GM18858 (cell line): Measurements from ENCODE around the gene PEDS1.
"Not testable (repeated sequence)": the region's sequence is repeated elsewhere in the genome, so short reads cannot be mapped to it uniquely, and the experiment has no call there.

Experiments
- ATAC-seq: cut with Tn5 transposase; IDR thresholded peaks from one replicate; pipeline ENCODE4 v1.9.1; 2021; ENCODE audit not compliant: unreplicated experiment

Gene PEDS1

DNA sequence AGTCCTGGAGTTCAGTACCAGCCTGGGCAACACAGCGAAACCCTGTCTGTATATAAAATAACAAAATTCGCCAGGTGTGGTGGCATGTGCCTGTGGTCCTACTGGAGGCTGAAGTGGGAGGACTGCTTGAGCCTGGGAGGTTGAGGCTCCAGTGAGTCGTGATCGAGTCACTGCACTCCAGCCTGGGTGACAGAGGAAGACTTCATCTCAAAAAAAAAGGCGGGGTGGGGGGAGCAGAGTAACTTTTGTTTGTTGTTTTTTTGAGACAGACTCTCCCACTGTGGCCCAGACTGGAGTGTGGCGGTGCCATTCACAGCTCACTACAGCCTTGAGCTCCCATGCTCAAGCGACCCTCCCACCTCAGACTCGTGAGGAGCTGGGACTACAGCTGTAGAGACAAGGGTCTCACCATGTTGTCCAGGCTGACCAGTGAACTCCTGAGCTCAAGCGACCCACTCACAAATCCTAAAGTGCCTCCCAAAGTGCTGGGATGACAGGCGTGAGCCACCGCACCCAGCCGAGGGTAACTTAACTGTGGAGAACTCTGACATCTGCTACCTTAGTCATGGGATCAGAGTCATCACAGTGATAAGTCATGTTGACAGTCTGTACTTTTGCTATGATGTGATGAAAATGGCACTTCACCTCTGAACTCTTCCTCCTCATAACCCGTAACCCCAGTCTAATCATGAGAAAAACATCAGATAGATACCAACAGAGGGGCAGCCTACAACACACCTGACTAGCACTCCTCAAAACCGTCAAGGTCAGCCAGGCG is 16.5 kb downstream of the PEDS1 start:
- no peak for ATAC-seq

DNA sequence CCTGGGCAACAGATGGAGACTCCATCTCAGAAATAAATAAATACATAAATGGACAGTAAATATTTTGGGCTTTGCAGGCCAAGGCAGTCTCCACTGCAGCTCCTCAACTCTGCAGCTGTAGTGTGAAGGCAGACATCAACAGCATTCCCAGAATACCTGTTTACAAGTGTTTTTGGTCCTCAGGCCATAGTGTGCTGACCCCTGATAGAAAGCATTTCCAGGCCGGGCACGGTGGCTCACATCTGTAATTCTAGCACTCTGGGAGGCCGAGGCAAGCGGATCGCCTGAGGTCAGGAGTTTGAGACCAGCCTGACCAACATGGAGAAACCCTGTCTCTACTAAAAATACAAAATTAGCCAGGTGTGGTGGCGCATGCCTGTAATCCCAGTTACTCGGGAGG is 18.4 kb downstream of the PEDS1 start:
- not testable (repeated sequence) for ATAC-seq

DNA sequence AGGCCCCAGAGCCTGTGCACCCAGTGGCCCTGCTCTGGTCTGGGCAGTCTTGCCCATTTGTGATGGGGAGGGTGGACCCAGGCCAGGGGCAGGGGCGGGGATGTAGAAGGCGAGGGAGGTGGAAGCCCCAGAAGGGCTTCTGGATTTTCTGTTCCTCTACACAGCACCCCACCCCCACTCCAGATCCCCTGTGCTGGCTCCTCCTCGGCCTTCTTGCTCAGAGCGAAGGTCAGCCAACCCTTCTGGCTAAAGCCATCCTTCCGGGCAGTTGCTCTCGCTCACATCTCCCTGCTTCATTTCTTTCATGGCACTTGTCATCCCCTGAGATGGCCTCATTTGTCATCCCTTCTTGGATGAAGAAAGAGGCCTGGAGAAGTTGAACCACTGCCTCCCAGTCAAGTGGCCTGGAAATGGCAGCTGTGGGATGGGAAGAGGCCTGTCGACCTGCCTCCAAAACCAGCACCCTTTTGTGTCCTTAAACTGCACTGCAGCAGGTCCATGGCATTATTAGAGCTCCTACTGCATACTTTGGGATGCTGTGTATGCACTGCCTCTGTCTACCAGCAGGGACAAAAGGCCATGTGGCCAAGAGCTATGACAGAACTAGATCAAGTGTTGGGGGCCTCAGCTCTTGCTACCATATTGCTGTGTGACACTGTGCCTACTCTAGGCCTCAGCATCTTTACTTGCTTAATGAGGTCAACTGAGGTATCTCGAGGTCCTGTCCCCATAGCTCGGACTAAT is 19.9 kb downstream of the PEDS1 start:
- ATAC-seq, result no peak

DNA sequence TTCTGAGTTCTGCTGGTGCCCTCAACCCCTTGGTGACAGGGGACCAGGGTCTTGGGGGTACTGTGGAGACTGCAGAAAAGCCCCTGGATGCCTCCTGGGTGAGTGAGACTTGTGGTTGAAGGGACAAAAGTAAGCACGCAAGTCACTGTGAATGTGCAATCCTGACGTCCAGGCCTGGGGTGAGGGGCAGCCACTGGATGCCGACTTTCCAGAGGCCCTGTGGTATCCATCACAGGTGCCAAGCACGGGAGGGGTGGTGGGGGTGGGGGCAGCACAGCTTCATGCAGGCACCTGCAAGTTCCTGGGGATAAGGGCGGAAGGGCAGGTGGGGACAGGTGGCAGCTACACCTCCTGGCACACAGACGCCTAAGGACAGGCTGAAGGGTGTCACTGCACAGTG is 20.5 kb downstream of the PEDS1 start:
- no peak for ATAC-seq

DNA sequence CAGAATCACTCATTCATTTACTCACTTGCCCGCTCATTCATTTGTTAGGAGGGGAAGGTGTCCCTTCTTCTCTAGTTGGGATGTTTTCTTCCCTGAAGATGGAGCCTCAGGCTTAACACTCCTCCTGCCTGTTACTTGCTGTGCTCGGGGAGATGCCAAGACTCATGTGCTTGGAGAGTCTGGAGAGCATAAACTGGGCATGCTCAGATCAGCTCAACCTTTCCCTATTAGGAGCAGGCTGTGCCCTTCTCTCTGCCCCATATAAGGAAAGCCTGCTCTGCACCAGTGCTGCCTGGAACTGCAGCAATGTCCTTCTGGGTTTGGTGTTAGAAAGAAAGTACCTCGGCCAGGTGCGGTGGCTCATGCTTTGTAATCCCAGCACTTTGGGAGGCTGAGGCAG is 22.5 kb downstream of the PEDS1 start:
- no peak for ATAC-seq

DNA sequence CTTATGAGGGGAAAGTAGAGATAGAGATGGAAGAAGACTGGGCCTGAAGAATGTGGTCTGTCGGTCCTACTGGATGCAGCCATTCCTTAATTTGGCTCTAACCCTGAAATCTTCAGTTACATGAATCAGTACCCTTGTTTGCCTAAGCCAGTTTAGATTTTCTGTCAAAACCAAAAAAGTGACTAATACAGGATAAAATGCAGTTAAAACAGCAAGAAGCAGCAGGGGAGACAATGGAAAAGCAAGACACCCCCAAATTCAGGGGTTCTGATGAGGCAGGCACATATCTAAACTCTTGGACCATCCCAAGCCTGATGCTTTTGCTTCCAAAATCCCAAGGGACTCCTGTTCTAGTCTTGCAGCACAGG is 23.2 kb downstream of the PEDS1 start:
- ATAC-seq, result no peak

DNA sequence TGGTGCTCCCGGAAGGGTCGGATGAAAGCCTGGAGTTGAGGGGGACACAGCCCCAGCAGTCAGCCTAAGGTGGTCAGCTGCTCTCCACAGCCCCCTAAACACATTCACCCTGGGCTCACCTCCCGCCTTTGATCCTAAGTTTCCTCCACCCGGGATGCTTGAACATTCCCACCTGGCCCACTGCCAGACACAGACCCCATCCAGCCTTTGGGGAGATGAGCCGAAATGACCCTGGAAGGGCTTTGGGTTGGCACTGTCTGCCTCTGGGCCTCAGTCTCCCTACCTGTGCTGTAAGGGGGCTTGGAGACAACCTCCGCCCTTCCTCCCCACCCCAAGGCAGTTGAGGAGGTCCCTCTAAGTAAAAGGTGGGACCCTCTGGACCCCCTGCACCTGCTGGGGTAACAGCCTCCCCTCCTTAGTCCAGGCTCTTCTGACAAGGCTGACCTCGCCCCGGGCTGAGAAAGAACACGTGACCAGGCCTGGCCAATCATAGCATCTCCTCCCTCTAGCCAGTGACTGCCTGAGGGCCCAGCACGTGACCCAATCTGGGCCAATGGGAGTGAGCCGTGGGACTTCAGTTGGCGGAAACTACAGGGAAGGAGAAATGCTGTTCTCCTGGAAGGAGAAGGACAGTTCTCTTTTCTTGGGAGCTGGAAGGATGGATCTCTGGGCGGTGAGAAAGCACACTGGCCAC is 23.7 kb downstream of the PEDS1 start:
- ATAC-seq, result no peak

DNA sequence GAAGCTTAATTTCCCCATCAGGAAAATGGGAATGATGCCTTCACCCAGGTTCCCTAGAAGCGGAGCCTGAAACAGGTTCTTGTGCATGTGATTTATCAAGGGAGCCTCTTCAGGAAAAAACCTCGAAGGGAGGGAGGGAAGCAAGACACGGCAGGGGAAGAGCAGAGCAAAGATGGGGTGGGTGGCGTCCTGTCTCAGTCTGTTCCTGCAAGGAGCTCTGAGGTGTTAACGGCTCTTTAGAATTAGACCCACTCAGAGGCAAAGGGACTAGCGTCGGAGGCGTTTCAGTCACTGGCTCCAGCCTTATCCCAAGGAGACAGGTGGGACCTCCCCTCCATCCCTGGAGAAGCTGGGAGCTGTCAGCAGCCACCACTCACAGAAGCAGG is 25.0 kb downstream of the PEDS1 start:
- ATAC-seq, result no peak

DNA sequence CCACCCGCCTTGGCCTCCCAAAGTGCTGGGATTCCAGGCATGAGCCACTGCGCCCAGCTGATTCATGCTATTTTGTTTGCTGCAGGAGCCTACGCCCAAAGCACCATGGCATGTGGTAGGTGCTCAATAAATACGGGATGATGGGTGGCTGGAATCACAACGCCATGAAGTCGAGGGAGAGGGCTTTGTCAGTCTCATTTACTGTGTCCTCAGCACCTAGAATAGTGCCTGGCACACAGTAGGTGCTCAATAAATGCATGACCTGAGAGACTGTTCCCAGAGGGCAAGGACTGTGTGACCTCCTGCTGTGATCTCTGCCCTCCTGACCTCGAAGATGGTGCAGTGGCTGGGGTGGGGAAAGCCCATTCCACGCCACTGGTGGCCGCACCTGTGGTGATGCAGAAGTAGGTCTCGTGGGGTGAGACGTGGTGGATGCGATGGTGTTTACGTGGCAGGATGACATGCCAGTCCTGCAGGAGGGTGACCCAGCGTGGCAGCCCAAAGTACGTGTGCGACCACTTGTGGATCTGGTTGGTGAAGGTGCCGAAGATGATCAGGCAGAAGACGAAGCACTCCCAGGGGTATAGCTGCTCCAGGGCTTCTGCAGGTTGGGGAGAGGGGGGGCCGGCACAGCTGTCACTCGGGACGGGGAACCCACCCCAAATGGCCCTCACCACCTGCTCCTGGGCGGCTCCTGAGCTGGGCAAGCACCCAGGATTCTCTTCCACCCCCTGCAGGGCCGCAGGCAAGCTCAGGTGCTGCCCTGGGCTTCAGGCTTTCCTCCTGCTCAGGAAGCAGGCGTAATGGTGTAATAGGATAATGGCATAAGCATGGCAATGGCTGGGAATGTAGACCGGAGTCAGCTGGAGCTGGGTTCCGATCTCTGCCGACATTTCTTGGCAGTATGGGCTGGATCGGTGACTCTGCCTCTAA is 25.7 kb downstream of the PEDS1 start:
- no peak for ATAC-seq

DNA sequence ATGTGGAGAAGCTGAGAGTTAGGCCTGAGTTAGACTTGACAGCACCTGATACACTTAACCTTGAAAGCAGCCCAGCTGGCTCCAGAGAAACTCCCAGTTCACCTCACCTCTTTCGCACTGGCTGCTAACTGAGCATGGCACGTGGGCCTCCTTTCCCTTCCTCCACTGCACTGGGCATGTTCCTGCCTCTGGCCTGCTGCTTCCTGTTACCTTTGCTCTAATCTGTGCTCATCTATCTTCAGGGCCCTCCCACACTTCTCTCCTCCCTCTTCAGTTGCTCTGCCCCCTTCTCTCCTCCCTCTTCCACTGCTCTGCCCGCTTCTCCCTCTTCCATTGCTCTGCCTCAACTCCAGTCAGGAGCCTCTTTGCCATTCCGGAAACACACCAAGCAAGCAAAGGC is 26.9 kb downstream of the PEDS1 start:
- ATAC-seq, result no peak

DNA sequence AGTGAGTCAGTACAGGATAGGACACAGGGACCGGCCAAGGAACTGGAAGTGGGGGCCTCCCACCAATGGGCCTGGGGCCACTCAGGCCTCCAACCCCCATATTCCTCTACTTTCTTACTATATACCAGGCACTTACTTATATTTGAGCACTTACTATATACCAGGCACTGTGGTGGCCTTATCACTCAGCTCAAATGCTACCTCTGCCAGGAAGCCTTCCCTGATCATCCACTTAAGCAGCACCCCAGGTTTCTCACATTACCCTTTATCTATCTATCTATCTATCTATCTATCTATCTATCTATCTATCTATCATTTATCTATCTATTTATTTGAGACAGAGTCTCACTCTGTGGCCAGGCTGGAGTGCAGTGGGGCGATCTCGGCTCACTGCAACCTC is 28.2 kb downstream of the PEDS1 start:
- no peak for ATAC-seq

DNA sequence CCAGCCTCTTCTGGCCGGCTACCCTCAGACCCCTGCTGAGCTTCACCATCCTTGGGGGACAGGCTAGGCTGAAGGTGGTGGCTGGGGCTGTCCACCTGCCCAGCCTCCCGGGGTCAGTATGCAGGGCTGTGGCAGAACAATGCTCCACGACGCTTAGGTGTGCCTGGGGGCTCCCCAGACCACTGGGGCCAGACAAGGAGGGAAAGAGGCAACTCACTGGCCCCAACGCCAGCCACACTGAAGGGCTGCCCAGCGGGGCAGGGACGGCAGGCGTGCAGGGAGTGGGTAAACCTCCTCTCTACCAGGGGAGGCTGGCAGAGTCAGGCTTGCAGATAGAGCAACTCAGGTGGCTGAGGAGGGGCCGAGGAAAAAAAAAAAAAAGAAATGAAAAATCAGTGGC is 29.0 kb downstream of the PEDS1 start:
- ATAC-seq, result no peak

DNA sequence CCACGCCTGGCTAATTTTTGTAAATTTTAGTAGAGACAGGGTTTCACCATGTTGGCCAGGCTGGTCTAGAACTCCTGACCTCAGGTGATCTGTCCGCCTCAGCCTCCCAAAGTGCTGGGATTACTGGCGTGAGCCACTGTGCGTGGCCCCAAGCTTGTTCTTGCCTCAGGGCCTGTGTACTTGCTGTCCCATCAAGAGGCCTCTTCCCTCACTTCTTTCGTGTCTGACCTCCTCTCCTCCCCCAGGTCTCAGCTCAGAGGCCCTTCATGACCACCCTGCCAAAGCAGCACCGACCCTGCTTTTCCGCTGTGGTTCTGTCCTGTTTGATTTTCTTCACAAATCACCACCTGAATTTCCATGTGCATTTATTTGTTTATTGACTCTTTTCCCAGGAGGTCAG is 30.1 kb downstream of the PEDS1 start:
- ATAC-seq, result no peak

DNA sequence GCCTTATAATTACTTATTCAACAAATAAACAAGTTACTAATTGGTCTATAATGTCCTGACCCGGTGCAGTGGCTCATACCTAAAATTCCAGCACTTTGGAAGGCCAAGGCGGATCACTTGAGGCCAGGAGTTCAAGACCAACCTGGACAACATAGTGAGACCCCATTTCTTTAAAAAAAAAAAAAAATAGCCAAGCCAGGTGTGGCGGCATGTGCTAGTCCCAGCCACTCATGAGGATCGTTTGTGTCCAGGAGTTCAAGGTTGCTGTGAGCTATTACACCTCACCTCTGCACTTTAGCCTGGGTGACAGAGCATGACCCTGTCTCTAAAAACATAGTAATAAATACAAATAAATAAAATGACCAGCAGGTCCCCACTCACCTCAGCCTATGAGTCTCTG is 30.8 kb downstream of the PEDS1 start:
- ATAC-seq, result no peak

DNA sequence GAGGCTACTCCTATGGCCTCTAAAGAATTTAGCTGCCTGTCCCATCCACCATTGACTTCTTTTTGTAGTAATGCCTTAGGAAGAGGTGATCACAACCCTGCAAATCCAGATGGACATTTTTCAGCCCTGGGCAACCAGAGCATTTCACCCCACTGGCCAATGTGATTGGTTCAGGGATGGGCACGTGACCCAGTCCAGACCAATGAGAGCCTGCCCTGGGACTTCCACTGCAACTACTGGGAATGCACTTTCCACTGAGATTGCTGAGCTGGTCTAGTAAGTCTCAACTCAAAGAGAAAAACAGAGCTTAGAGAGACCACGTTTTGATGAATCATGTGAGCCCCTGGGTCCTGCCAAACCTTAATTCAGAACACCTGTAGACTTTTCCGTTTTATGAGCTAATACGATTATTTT is 31.7 kb downstream of the PEDS1 start:
- no peak for ATAC-seq

DNA sequence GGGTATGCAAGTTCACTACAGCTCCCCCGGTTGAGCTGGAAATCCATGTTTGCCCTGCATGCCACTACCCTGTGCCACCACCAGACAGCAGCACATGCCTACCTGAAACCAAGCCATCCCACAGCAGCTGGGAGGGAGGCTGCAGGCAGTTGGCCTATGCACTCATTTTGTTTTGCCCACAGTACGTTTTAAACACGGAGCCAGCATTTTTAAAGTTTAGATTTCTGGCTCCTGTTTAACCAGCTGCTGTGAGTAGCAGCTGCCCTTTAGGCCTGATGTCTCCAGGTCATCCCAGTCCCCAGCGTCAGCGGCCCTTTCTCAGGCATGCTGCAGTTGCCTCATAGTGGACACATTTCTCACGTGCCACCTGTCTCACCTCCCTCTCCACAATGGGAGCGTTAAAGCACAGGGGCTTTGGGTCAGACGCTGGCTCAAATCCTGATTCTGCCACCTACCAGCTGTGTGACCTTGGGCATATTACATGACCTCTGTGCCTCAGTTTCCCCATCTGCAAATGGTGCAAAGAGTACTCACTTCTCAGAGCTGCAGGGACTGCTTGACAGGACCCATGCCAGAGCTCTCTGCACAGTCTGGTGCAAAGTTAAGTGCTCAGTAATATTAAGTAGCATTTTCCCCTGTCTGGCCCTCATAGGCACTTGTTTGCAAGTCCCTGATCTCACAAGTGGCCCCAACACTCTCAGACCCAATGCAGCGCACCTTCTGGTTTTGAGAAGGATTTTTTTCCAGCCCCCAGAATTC is 32.4 kb downstream of the PEDS1 start:
- no peak for ATAC-seq

DNA sequence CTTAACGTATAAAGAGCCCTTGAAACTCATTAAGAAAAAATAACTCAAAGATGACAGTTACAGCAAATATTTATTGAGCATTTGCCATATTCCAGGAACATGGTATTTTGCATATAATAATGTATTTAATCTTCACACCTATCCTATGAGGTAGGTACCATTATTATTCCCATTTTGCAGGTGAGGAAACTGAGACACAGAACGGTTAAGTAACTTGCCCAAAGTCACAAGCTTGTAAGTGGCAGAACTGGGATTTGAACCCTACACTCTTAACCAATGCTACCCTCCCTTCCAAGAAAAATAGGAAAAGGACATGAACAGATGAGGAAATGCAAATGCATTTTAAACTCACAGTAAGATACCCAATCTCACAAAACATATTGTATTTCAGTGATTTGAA is 35.3 kb downstream of the PEDS1 start:
- no peak for ATAC-seq

DNA sequence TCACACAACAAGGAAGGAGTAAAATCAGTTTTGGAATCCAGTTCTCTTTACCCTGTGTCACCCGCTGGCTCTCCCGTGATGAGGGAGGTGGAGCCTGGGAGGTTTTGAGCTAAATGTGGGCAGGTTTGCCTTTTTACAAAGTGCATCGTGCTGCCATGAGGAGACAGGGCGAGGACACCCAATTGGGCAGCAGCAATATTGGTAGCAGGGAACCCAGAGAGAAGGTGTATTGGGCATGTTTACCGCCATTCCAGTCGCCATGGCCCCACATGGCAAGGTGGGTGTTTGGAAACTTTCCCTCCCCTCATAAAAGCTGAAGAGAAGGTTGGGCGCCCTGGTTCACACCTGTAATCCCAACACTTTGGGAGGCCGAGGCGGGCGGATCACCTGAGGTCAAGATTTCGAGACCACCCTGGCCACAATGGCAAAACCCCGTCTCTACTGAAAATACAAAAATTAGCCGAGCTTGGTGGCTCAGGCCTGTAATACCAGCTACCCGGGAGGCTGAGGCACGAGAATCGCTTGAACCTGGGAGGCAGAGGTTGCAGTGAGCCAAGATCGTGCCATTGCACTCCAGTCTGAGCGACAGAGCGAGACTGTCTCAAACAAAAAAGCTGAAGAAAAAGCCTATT is 37.0 kb downstream of the PEDS1 start:
- ATAC-seq, result no peak

DNA sequence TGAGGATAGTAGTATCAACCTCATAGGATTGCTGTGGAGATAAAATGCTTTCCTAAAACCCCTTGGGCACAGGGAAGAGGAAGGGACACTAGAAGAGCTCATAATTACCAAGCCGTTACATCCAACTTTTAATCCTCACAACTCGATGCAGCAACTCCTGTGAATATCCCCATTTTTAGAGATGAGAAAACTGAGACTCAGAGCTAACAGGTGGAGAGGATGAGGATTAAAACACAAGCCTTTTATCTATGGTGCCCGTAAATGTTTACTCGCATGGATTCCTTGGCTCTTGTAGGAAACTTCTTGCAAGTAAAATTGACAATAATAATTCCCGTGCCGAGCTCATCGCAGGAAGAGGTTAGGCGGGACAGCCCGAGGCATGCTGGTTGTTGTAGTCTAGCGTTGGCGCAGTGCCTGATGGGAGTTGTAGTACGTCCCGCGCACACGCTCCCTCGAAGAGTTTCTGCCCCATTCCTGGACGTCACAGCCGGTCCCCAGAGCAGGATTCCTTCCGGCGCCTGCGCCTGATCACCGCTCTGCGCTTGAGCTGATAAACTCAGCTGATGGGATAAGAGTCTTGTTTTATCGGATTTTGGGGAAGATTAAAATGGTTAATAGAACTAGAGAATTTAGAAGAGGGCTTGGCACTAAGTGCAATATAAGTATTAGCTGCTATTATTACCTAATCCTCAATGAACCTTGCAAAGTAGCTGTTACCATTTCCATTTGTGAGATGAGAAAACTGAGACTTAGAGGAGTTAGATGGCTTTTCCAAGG is 37.7 kb downstream of the PEDS1 start:
- ATAC-seq, result peak; percentile 63
